GM19324 (cell line): ENCODE measurements around the gene CORIN.
"Not testable (repeated sequence)": the region's sequence is repeated elsewhere in the genome, so short reads cannot be mapped to it uniquely, and the experiment has no call there.

ENCODE experiments used
- ATAC-seq: cut with Tn5 transposase; IDR thresholded peaks from one replicate; pipeline ENCODE4 v1.9.1; 2021; ENCODE audit warnings: mild to moderate bottlenecking, moderate library complexity; ENCODE audit not compliant: unreplicated experiment, low FRiP score

Gene CORIN

DNA sequence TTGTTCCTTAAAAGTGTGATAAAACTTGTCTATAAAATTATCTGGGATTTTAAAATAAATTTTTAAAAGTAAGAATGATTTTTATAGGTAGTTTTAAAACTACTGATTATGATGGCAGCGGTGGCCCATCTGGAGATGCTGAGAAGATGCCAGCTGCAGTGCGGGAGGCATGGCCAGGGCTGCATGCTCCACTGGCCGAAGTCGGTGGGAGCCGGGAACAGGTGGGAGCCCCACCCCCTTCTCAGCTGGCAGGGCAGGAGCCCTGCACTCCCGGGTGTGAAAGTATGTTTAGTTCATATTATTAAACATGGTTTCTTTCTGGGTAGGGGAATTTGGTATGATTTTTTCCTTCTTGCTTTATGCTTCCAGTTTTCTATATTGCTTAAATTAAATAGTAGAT, 63.8 kb downstream of the CORIN start:
- no peak for ATAC-seq

DNA sequence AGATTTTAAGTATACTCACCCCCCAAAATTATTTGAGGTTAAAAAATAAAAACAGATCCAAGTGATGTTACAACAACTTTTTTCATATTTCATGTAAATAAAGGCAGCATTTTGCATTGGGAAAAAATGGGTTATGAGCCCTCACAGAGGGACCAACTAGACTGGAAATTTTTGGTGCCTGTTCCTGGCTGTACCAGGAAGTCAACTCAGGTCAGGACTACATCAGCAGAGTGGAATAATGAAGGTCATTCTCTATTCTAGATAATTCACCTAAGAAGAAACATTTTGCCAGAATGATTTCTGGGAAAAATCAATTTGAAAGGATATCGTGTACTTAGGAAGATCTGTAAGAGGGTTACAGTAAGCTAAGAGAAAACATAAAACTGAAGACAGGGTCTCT, 66.8 kb downstream of the CORIN start:
- no peak for ATAC-seq

DNA sequence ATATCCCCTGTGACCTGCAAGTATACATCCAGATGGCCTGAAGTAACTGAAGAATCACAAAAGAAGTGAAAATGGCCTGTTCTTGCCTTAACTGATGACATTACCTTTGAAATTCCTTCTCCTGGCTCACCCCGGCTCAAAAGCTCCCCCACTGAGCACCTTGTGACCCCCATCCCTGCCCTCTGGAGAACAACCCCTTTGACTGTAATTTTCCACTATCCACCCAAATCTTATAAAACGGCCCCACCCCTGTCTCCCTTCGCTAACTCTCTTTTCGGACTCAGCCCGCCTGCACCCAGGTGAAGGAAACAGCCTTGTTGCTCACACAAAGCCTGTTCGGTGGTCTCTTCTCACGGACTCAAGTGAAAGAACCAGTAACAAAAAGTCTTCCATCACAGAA, 69.9 kb downstream of the CORIN start:
- ATAC-seq = not testable (repeated sequence)

DNA sequence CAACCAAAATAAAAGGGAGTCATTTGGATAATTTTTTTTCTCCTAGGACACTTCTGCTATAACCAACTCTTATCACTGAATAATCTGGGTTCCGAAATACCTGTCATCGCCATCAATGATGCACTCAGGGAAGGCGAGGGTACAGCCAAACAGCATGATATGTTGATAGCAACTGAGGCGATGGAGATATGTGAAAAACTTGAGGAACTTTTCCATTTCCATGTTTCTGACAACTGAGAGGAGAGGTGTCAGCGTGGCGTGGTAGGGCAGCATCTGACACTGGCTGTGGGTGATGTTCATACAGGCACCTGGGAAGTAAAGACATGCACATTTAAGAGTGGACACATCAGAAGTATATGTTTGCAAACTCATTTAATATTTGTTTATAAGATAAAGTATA, 74.6 kb downstream of the CORIN start:
- no peak for ATAC-seq

DNA sequence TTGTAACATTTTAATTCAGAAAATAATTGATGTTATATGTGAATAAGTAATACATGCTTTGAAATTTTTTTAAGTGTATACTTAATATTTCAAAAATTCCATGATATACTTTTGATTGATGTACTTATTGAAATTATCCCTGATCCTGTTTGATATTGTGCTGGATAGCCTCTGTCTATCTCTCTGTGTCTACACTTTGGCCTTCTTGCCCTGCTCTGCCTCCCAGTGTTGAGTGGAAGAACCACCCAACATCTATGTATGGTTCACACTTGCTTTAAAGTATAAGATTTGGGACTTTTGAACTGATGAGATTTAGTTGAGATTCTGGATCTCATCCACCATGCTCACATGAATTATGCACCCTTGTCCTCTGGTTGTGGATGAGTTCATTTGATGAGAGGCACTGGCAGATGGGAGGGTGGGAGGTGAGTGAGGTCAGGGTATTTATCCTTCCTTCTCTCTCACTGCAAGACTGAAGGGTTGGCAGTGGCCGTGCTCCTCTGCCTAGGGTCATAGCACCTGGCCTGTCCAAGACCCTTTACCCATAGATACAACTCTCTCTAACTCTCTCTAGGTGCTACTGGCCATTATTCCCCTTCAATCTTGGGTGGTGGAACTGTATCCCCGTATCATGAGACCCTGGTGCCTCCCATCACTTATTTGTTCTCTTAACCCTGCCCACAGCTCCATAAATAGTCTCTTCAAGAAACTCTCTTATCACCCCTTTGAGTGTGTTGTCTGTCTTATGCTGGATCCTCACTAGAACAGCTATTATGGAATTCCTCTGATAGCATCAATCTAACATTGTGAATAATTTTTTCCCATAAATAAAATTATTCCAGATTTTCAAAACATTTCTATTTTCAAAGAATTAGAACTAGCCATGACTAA, 75.2 kb downstream of the CORIN start:
- ATAC-seq = no peak

DNA sequence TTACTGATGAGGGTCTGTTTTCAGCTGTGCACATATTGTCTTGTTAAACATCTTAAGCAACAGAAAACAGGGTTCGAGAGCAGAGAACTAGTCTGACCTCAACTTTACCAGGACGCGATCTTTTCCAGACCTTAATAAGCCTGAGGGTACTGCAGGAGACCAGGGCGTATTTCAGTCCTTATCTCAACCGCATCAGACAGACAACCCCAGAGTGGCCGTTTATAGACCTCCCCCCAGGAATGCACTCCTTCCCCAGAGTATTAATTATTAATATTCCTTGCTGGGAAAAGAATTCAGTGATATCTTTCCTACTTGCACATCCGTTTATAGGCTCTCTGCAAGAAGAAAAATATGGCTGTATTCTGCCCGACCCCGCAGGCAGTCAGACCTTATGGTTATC, 84.6 kb downstream of the CORIN start:
- ATAC-seq = not testable (repeated sequence)

DNA sequence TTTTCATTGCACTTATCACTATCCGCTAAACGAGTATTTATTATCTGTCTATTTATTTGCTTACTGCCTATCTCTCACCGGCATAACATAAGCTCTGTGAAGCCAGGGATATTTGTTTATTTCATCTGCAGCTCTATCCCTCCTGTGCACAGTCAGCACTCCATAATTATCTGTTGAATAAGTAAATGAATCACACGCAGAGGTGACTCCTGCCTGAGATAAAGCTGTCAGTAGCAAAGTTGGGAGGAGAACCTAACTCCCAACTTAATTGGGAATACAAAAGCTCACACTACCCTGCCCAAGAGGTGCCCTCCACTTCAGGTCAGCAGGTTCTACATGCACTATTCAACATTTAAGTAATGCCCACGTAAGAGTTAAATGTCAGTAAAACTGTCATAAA, 85.7 kb downstream of the CORIN start:
- no peak for ATAC-seq

DNA sequence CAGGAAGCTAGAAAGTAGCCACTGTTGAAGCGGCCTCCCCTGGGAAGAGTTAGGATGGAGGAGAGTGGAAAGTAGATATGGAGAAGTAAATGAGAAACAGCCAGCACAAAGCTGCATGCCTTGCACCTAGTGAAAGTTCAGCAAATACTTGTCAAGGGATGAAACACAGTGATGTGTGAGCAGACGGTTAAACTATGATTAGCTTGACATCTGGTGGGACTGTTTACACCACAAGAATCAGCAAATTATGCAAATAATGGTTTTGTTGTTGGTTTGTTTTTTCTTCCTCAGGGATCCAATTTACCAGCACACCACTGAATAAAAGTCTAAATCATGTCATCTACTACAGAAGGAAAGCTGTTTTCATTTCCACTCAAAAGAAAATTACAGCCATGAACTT, 87.1 kb downstream of the CORIN start:
- ATAC-seq = no peak

DNA sequence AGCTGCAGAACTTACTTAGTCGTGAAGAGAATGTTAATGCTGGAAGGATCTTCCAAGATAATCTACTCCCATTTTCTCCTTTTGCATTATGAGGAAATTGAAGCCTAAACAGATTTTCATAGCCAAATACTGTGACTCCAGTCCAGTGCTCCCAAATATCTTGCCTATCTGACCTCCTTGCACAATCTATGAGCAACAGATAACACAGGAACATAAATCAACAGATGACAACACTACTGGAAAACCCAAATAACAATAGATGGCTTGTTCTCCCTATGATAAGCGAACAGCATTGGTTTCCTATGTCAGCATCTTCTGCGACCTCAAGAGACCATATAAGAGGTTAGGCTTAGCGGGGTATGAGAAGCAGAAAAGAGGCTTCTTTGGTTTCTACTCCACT, 88.0 kb downstream of the CORIN start:
- no peak for ATAC-seq

DNA sequence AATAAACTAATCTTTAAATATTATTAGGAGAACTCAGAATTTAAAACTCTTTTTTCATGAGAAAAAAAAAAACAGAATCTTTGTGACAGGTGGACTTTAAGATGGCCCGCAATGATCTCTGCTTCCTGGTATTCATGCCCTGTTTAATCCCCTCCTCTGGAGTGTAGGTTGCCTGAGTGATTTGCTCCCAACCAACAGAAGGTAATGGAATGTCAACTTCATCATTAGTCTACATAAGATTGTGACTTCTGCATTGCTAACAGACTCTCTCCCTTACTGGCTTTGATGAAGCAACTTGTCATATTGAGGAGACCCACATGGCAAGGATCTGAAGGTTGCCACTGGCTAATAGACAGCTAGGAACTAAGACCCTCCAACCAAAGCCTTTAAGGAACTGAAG, 88.8 kb downstream of the CORIN start:
- no peak for ATAC-seq

DNA sequence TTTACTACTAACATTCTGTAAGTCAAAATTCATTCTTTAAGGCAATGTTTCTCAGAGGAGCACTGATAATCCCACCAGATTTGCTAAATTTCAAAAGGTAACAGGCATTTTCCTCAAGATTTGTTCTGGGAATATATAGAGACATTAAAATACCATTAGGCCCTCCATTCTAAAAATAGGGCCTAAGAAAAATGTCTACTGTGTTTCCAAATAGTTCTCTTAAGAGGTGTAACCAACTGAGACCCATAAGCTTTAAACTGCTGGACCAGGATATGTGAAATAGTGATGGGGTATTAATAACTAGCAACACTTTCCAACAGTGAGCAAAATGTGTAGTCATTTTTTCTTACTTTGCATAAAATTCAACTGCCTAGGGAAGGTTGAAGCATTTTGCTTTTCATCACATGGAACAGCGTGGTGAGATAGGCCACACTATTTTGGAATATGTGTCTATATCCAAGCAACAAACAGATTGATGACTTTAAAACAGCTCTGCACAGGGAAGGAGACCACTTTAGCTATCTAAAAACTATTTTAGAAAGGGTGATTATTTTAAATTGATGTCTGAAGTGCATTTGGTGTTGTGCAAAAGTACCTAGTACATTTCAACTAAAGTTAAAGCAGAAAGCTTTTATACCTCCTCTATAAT, 89.9 kb downstream of the CORIN start:
- no peak for ATAC-seq

DNA sequence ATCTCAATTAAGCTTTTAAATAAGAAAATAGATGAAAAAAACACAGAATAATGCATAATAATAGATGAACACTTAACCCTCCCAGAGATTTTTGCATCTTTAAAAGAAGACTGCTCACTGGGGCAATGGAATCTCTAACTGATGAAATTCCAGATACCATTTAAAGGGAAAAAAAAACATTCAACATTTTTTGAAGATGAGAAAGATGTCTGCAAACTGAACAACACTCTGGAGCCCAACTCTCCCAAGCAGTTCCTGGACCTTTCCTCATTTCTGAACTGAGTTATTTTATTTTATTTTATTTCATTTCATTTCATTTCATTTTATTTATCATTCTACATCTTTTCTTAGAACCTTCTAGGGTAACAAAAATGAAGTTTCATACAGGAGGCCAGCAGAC, 90.7 kb downstream of the CORIN start:
- ATAC-seq = no peak

DNA sequence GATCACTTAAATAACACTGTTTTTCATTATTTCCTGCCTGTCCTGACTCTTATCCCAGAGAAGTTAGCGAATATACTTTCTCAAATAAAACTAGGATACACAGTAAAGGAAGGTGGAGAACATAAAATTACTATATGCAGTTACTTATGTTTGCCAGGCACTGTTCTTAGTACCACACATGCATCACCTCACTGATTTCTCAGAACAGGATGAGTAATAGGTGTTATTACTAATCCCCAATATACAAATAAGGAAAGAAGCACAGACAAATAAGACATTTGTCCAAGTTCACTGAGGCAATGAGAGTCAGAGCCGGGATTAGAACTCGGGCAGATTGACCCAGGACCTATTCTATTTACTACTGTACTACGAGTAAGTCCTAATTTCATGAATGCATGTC, 91.7 kb downstream of the CORIN start:
- no peak for ATAC-seq

DNA sequence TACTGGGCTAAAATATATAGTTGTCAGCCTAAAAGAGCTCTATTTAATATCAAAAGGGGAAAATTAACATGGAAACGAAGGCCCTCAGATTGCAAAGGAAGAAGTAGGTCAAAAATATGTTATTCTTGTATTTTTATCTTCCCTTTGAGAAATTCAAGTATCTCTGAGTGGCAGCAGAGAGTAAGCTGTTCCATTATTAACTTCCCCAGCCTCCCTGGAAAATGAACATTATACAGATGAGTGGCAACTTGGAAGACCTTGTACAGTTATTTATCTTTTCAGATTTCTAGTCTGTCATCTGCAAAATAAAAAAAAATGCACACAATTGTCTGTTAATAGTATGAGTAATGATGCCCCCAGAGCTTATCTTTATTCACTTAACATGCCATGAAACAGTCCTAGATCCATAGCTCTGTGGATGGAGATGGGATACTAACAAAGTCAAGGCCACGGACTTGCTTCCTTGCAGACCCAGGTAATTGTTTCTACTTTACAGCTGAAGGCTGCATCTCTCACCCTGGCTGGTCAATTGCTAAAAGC, 93.0 kb downstream of the CORIN start:
- ATAC-seq = no peak

DNA sequence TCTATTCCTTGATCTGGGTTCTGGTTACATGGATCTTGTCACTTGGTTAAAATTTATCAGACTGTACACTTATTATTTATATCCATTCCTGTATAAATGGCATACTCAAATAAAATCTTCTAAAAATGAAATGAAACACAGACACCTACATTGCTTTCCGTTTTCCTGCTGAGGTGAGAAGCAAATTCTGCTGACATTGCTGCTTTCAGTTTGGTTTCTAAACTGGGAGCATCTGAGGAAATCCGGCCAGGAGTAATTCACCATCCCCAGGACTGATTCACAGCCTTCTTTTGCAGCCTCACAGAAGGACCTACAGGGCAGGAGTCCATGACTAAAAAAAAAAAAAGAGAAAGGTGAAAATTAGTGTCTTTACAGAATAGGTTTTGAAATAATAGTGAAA, 93.6 kb downstream of the CORIN start:
- ATAC-seq = no peak

DNA sequence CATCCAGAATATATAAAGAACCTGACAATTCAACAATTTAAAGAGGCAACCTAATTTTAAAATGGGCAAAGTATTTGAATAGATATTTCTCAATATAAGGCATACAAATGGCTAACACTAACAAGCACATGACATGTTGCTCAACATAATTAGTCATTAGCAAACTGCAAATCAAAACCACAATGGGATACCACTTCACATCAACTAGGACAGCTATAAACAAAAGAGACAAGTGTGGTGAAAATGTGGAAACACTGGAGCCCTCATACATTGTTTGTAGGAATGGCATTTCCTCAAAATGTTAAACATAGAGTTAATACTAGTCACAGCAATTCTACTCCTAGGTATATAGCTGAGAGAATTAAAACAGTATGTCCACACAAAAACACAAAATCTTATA, 96.7 kb downstream of the CORIN start:
- ATAC-seq = no peak

DNA sequence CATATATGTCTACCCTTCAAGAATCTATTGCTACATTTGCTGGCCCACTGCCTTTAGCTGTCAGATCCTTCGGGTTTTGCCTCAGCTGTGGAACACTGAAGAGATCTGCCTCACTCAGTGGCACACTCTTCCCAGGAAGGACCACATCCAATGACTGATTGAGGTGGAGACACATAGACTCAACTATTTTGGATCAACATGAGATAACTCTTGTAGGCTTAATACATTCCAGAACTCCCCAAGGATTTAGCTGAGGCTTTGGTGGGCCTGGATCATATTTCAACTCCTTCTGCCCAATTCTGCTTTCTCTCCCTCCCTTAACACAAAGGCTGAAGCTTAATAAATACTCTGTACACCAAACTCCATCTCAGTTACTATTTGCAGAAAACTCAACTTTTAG, 100.5 kb downstream of the CORIN start:
- no peak for ATAC-seq

DNA sequence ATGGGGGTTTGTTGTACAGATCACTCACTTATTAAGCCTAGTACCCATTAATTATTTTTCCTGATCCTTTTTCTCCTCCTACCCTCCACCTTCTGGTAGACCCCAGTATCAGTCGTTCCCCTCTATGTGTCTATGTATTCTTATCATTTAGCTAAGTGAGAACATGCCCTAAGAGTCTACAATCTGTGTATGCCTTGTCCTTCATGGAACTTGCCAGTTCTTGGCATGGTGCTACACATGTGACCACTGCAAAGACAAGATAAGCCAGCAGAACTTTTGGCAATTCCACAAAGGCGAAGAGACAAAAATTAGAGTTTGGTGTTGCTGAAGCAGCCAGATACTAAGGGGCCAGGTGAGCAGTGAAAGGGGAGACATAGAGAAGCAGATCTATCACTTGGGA, 101.3 kb downstream of the CORIN start:
- no peak for ATAC-seq

DNA sequence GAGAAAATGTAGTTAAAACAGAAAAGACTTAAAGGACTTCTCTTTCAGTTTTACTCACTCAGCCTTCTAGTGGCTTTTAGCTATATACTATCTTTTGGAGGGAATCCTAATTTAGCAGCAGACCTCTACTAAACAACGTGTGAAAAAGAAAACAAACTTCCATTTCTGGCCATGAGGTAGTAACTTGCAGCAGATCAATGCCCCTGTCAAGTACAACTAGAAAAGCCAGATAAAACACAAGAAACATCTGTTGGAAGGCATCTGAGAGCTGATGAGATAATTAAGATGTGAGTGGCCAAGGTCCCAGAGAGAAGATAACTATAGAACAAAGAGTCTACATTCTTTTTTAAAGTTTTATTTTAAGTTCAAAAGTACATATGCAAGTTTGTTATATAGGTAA, 101.7 kb downstream of the CORIN start:
- no peak for ATAC-seq

DNA sequence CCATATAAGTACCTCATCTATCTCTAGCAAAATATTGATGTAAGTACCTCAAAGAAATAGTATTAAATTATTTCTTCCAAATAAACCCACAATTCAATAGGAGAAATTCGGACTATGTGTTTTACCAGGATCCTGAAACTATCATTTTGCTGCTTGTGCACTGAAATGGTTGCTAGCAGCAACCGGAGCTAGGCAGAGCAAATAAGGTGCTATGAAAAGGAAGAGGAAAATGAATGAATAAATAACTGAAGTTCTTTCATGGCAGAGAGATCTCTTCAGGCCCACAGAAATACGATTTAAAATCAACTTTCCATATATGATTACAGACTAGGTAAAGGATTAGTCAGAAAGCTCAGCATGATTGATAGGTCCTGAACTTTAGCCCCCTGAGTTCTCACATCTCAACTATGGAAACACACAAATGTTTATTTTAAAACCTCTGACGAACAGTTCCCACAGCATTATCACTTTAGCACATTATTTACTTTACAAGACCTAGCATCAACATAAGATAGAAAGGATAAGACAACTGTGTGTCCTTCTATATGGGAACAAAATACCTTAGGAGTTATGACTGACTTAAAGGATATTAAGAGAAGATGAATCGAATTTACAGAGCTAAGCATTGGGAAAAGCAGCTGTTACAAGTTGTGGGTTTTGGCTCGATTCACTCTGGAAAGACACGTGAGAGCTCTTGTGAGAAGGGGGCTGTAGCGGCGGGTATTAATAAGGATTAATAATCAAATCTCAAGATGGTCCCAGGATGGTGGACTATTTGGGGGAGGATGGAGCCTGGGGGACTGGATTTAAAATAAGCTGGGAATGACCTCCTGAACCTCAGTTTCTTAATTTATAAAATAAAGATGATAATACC, 104.3 kb downstream of the CORIN start:
- no peak for ATAC-seq

DNA sequence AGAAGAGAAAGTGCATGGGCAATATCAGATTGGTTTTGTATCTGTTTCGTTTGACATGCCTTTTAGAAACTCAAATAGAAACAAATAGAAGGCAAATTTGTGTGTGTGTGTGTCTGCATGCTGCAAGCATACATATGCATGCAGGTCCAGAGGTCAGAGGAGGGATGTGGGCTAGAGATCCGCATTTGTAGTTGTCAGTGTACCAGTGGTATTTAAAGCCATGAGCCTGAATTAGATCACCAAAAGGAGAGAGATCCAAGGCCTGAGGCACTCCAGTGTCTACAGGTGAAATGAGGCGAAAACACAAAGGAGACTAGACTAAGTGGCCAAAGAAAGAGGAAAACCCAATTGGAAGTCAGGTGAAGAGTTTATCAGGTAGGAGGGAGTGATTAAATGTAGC, 106.7 kb downstream of the CORIN start:
- ATAC-seq = no peak
